Body of pancreas (tissue), 4 donors: ENCODE measurements around the gene RAPGEF4. TPM values are rescaled to one million over a fixed set of nuclear protein-coding genes. Genes with fewer than 3 reads are reported as not detected.

Experiments used
- ATAC-seq: fragments of 150-250 bp; one replicate; pipeline ENCODE4 v1.9.1; 2016
- DNase-seq, 4 donors: peaks; one replicate each; pipeline ENCODE4 v3.0.0-alpha.2; 2019
- H3K27ac ChIP-seq, 4 donors: fragments of 200-600 bp; sonication (generic); 1 replicate in 3 of 4; 2 replicates in 1 of 4; pipeline versions ENCODE4 v1.5.1 to v1.6.1; 2016 to 2019; ENCODE audit warnings: mild to moderate bottlenecking in 1 of 4, mixed read lengths in 1 of 4, moderate library complexity in 1 of 4
- H3K27me3 ChIP-seq, 2 donors: fragments of 200-600 bp; sonication (generic); one replicate each; pipeline ENCODE4 v1.6.0; 2016; ENCODE audit warnings: mild to moderate bottlenecking in 1 of 2
- H3K36me3 ChIP-seq, 2 donors: fragments of 200-600 bp; sonication (generic); replicated peaks in 1 of 2; 2 replicates each; pipeline ENCODE4 v1.5.1; 2016; ENCODE audit warnings: low read depth in 2 of 2; ENCODE audit not compliant: insufficient read depth in 1 of 2
- H3K4me1 ChIP-seq: fragments of 200-600 bp; sonication (generic); one replicate; pipeline ENCODE4 v1.6.0; 2016
- H3K4me3 ChIP-seq, 2 donors: fragments of 200-600 bp; sonication (generic); 1 replicate in 1 of 2; 2 replicates in 1 of 2; pipeline ENCODE4 v1.5.1; 2016 to 2019
- H3K9me3 ChIP-seq, 3 donors: fragments of 200-600 bp; sonication (generic); 1 replicate in 2 of 3; 2 replicates in 1 of 3; pipeline ENCODE4 v1.5.1; 2016
- POLR2A ChIP-seq, 3 donors: fragments of 450-650 bp; IDR thresholded peaks; one replicate each; pipeline ENCODE4 v1.6.1; 2016; ENCODE audit warnings: antibody characterized with exemption in 3 of 3, mild to moderate bottlenecking in 2 of 3
- WGBS, 2 donors: methylation state at CpG; one replicate each; pipeline ENCODE4 v1.1.5; 2017; 5-methylcytosine and 5-hydroxymethylcytosine counted together
- intact Hi-C: fragments of 100-400 bp; cut with DNase I; formaldehyde crosslinking; loops from one replicate; pipeline ENCODE4 v1.15.1; 2023
- total RNA-seq, 2 donors: library from RNA; depleted of rRNA; stranded (reverse); fragments of >200 nt; gene quantifications; one replicate each; pipeline ENCODE4 v1.1.0, GENCODE V29; 2016
- TF ChIP-seq, protein P1 (sequence below), 7 experiments: fragments of 450-650 bp in 4 of 7; fragments of 200-600 bp in 3 of 7; sonication (generic) in 3 of 7; IDR thresholded peaks; one replicate each; pipeline ENCODE4 v1.5.1; 2016 to 2019; ENCODE audit warnings: antibody characterized with exemption in 7 of 7

Gene RAPGEF4
- total RNA-seq, 2 donors from 2014 or later: 4.7 to 22.4 TPM

DNA sequence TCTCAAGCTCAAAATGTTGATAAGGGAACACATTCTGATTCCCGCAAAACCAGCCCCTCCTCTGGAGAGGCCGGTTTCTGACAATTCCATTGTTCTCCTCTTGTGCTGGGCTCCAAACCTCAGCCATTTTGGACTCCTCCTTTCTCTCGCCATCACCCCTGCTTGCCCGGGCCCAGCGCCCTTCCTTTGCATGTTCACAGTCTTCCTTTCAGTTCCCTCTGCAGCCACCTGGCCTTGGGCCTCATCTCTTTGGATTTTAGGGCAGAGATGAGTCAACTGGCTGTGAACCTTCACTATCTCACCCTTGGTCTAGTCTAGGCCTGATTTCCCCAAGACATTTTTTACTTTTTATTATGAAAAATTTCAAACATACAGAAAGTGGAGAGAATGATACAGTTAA, 184.1 kb downstream of the RAPGEF4 start:
- H3K4me1 ChIP-seq: peaks cover 12% of the 10 kb centered on the region
- ATAC-seq: no peak
- no peak overlapping the region for H3K27ac ChIP-seq
- WGBS, 2 donors: 73 to 90% methylated on average over 5 of the region's 5 CpGs
- no peaks in the 10 kb centered on the region for H3K27me3 ChIP-seq
- intact Hi-C loops: no loop called here
- no peaks in the 10 kb centered on the region for H3K36me3 ChIP-seq
- no peak overlapping the region for H3K4me3 ChIP-seq
- no peak for TF ChIP-seq POLR2A (IDR thresholded peaks at IDR 0.05)
- TF ChIP-seq, protein P1, sequence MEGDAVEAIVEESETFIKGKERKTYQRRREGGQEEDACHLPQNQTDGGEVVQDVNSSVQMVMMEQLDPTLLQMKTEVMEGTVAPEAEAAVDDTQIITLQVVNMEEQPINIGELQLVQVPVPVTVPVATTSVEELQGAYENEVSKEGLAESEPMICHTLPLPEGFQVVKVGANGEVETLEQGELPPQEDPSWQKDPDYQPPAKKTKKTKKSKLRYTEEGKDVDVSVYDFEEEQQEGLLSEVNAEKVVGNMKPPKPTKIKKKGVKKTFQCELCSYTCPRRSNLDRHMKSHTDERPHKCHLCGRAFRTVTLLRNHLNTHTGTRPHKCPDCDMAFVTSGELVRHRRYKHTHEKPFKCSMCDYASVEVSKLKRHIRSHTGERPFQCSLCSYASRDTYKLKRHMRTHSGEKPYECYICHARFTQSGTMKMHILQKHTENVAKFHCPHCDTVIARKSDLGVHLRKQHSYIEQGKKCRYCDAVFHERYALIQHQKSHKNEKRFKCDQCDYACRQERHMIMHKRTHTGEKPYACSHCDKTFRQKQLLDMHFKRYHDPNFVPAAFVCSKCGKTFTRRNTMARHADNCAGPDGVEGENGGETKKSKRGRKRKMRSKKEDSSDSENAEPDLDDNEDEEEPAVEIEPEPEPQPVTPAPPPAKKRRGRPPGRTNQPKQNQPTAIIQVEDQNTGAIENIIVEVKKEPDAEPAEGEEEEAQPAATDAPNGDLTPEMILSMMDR (IDR thresholded peaks at IDR 0.05): no peak
- H3K9me3 ChIP-seq: no peaks in the 10 kb centered on the region
- no peak for DNase-seq

DNA sequence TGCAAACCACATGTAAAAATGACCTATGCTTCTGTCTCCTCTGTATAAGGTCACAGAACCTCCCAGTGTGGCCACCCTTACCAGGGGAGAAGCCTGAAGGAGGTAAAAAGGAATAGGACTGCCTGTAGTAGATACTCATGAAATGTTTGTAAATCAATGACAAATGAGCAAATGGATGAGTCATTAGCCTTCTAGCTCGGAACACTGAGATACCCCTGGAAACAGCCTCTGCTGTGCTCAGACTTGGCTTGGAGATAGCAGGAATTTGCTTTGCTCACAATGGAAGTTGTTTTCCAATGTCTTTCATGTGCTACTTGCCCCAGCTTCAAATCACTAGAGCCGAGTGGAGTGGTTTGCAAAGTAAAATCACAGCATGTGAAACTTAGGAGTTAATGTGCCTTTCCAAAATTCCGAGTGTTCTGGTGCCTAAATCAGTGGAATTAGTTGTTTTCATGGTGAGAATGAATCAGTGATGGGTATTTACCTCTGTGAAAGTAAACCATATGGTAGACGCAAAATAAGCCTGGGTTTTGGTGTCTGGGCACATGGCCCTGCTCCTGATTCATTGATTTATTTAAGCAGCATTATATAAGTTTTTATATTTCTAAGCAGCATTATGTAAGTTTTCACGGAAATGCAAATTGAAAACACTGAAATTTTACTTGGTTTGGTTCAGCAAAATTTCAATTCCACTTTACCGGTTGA, 186.0 kb downstream of the RAPGEF4 start:
- Histone ChIP-seq H3K4me3 (no peak overlapping the region), H3K36me3 (no peaks in the 10 kb centered on the region), H3K4me1 (peaks cover 14% of the 10 kb centered on the region), H3K27me3 (no peaks in the 10 kb centered on the region), H3K9me3 (no peaks in the 10 kb centered on the region), H3K27ac (no peak overlapping the region)
- ATAC-seq (peak; percentile 67), DNase-seq (peak in 1 of 4 donors; percentile 21)
- TF ChIP-seq, protein P1 (IDR thresholded peaks at IDR 0.05): no peak
- no peak for TF ChIP-seq POLR2A (IDR thresholded peaks at IDR 0.05)
- intact Hi-C loops: no loop called here
- WGBS, 2 donors: 65 to 68% methylated on average over 6 of the region's 6 CpGs

DNA sequence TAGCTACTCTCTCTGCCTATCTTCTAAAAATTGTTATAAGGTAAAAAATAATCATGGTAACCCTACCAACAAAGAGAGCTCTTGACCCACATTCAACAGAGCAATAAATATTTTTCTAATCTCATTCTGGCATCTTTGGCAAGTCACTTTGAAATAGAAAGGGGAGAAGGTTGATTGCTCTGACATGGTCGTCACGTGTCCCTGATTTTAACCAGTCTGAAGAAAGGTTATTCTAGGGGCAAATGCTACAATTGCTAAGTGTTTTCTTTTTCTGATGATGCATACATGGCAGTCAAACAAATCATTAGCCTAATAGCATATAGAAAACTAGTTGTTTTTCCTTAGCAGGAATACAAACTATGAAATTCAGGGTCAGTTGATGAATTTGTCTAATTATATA, 186.7 kb downstream of the RAPGEF4 start:
- Histone ChIP-seq H3K36me3 (no peaks in the 10 kb centered on the region), H3K27me3 (no peaks in the 10 kb centered on the region), H3K27ac (no peak overlapping the region), H3K4me1 (peaks cover 20% of the 10 kb centered on the region), H3K9me3 (no peaks in the 10 kb centered on the region), H3K4me3 (no peak overlapping the region)
- DNase-seq (no peak), ATAC-seq (peak; percentile 64)
- TF ChIP-seq, protein P1 (IDR thresholded peaks at IDR 0.05): no peak
- no peak for TF ChIP-seq POLR2A (IDR thresholded peaks at IDR 0.05)
- intact Hi-C loops: no loop called here
- WGBS, 2 donors: 53 to 62% methylated on average over 2 of the region's 2 CpGs

DNA sequence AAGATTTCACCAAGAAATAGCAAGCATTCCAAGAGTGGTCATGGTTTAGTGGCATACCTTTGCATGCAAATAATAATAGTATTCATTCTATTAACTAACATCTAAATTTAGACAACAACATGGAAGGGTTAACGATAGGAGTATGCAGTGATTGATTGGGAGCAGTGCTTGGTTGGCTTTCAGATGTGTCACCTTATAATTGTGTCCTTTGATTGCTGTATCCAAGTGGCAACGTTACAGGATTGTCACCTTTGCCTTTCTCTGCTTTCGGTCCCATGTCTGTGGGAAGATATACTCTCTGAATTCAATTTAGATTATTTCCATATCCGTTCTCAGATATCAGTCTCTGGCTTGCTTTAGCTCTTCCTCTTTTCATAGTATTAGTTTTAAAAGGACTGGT, 187.2 kb downstream of the RAPGEF4 start:
- Histone ChIP-seq H3K27ac (no peak overlapping the region), H3K36me3 (no peaks in the 10 kb centered on the region), H3K4me1 (peaks cover 25% of the 10 kb centered on the region), H3K4me3 (no peak overlapping the region), H3K27me3 (no peaks in the 10 kb centered on the region), H3K9me3 (no peaks in the 10 kb centered on the region)
- TF ChIP-seq, protein P1 (IDR thresholded peaks at IDR 0.05): no peak
- no peak for TF ChIP-seq POLR2A (IDR thresholded peaks at IDR 0.05)
- no peak for DNase-seq
- intact Hi-C loops: no loop called here
- no peak for ATAC-seq
- WGBS, 2 donors: 45 to 49% methylated on average over 4 of the region's 4 CpGs

DNA sequence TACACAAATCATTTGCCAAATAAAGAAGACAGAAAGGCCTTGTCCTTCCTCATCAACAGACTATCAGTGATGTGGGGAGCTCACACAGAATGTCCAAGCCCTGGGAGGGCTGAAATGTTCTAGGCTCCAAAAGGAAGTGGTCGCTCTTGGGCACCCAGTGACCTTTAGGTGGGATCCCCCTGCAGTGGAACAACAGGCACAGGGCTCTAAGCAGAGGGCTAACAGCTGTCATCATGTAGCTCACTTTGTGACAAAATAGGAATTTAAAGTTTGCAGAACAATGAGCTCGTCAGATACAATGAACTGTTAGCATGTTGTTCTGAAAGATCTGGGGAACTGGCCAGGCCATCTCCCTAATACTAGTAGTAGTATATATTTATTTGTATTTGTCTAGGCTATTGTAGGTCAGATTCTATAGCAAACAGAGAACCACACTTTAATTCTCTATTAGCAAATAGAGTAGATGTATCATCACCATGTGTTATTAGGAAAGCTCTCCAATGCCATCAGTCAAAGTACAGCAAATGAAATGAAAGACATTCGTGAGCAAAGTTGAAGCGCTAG, 188.5 kb downstream of the RAPGEF4 start:
- H3K4me3 ChIP-seq: no peak overlapping the region
- no peak for TF ChIP-seq POLR2A (IDR thresholded peaks at IDR 0.05)
- intact Hi-C loops: no loop called here

More for the DNA sequence above, 188.5 kb downstream of the RAPGEF4 start:
- no peaks in the 10 kb centered on the region for H3K27me3 ChIP-seq
- no peaks in the 10 kb centered on the region for H3K36me3 ChIP-seq
- no peak for ATAC-seq
- 76 to 77% methylated on average over 4 of the region's 4 CpGs for WGBS, 2 donors
- H3K27ac ChIP-seq: no peak overlapping the region
- DNase-seq: no peak
- H3K9me3 ChIP-seq: no peaks in the 10 kb centered on the region
- peaks cover 30% of the 10 kb centered on the region for H3K4me1 ChIP-seq
